Measurements from ENCODE around the gene LDB2.

The LDB2 gene

DNA sequence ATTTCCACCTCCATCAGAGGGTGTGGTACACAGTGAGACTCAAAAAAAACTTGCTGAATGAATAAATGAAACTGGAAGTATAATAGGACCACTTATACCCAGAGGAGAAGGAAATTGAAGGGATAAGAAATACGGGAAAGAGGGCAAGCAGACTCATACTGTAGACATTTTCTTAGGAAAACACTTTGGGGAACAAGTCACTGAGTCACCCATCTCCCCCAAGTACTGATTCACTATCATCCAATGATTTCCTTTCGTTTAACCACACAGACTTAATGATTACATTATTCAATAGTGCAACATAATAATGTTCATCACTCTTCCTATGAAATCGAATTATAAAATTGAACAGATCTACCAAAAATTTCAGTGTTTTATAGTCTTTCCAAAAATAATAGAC, 97.1 kb downstream of the LDB2 start:
- no peaks in the 10 kb centered on the region for H4K20me1 ChIP-seq (ENCODE audit: insufficient read depth, low read length)
- no peak overlapping the region for H2AFZ ChIP-seq (ENCODE audit: low read length)
- H3K9me3 ChIP-seq (ENCODE audit: low read length), result no peaks in the 10 kb centered on the region
- TF ChIP-seq, protein P1, sequence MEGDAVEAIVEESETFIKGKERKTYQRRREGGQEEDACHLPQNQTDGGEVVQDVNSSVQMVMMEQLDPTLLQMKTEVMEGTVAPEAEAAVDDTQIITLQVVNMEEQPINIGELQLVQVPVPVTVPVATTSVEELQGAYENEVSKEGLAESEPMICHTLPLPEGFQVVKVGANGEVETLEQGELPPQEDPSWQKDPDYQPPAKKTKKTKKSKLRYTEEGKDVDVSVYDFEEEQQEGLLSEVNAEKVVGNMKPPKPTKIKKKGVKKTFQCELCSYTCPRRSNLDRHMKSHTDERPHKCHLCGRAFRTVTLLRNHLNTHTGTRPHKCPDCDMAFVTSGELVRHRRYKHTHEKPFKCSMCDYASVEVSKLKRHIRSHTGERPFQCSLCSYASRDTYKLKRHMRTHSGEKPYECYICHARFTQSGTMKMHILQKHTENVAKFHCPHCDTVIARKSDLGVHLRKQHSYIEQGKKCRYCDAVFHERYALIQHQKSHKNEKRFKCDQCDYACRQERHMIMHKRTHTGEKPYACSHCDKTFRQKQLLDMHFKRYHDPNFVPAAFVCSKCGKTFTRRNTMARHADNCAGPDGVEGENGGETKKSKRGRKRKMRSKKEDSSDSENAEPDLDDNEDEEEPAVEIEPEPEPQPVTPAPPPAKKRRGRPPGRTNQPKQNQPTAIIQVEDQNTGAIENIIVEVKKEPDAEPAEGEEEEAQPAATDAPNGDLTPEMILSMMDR (IDR thresholded peaks at IDR 0.05; ENCODE audit: low read length), result no peak
- no peak for TF ChIP-seq EZH2 (IDR thresholded peaks at IDR 0.05; ENCODE audit: borderline replicate concordance, low read length)
- H3K36me3 ChIP-seq (ENCODE audit: insufficient read depth, low read length), result no peaks in the 10 kb centered on the region
- H3K9ac ChIP-seq (ENCODE audit: low read length), result no peak overlapping the region
- no peaks in the 10 kb centered on the region for H3F3A ChIP-seq (ENCODE audit: insufficient read depth, low read length)
- no peak overlapping the region for H3K4me3 ChIP-seq (ENCODE audit: low read depth, low read length, poor library complexity, severe bottlenecking)
- no peak overlapping the region for H3K27ac ChIP-seq (ENCODE audit: low read depth, low read length, poor library complexity, severe bottlenecking)
- H3K9me2 ChIP-seq (ENCODE audit: low read depth, low read length), result no peaks in the 10 kb centered on the region
- no peak overlapping the region for H3K4me2 ChIP-seq (ENCODE audit: low read length)
- H3K4me1 ChIP-seq (ENCODE audit: insufficient read depth, low read length, severe bottlenecking), result no peaks in the 10 kb centered on the region
- no peaks in the 10 kb centered on the region for H3K27me3 ChIP-seq (ENCODE audit: insufficient read depth, low read length)
- no peaks in the 10 kb centered on the region for H3K79me2 ChIP-seq (ENCODE audit: insufficient read depth, low read length)

DNA sequence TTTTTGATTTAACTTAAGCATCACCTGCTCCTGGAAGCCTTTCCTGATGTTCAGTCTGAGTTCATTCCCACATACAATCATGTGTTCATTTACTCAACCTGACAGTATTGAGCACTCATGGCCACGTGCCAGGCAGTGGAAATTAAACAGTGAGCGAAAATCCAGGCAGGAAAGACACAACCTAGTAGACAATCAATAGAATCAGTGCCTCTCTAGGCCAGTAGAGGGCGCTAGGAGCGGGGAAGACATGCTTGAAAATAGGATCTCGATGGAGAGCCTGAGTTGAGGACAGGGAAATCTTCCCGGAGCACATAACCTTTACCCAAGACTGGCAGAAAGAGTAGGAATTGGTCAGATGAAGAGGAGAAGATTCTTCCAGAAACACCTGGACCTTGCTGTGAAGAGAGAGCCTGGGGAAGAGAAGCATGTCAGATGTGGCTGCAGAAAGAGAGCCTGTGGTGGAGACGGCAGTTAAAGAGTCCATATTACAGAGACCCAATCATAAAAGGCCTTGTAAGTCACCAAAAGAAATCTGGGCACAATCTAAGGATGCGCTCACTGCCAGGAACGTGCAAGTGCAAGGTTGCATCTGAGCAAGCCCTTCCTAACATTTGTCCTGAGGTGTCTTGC, 103.5 kb downstream of the LDB2 start:
- H3F3A ChIP-seq (ENCODE audit: insufficient read depth, low read length), result no peaks in the 10 kb centered on the region

DNA sequence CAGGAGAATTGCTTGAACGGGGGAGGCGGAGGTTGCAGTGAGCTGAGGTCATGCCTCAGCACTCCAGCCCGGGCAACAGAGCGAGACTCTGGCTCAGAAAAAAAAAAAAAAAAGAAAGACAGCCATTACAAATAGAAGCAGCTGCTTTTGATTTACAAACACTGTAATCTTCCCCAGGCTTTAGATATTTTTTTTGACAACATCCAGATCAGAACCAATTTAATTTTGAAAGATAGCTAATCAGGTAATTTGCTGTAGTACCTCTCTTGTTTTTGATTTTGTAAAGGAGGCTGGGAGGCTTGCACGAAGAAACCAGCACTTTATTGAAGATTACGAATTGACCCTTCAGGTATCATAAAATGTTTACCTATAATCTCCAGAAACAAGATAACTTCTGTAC, 107.0 kb downstream of the LDB2 start:
- no peak overlapping the region for H2AFZ ChIP-seq (ENCODE audit: low read length)
- H3K4me2 ChIP-seq (ENCODE audit: low read length), result no peak overlapping the region
- no peaks in the 10 kb centered on the region for H3K27me3 ChIP-seq (ENCODE audit: insufficient read depth, low read length)
- H3K9ac ChIP-seq (ENCODE audit: low read length), result no peak overlapping the region
- H3K4me1 ChIP-seq (ENCODE audit: insufficient read depth, low read length, severe bottlenecking), result no peaks in the 10 kb centered on the region
- no peaks in the 10 kb centered on the region for H3K79me2 ChIP-seq (ENCODE audit: insufficient read depth, low read length)
- no peak overlapping the region for H3K4me3 ChIP-seq (ENCODE audit: low read depth, low read length, poor library complexity, severe bottlenecking)
- H3K9me2 ChIP-seq (ENCODE audit: low read depth, low read length), result no peaks in the 10 kb centered on the region
- TF ChIP-seq, protein P1 (IDR thresholded peaks at IDR 0.05; ENCODE audit: low read length), result no peak
- no peak for TF ChIP-seq EZH2 (IDR thresholded peaks at IDR 0.05; ENCODE audit: borderline replicate concordance, low read length)
- H3K9me3 ChIP-seq (ENCODE audit: low read length), result no peaks in the 10 kb centered on the region
- no peaks in the 10 kb centered on the region for H3K36me3 ChIP-seq (ENCODE audit: insufficient read depth, low read length)
- H3F3A ChIP-seq (ENCODE audit: insufficient read depth, low read length), result no peaks in the 10 kb centered on the region
- H4K20me1 ChIP-seq (ENCODE audit: insufficient read depth, low read length), result no peaks in the 10 kb centered on the region
- H3K27ac ChIP-seq (ENCODE audit: low read depth, low read length, poor library complexity, severe bottlenecking), result no peak overlapping the region

More for the DNA sequence above, 103.5 kb downstream of the LDB2 start:
- Histone ChIP-seq H3K9ac (ENCODE audit: low read length) (no peak overlapping the region), H3K27ac (ENCODE audit: low read depth, low read length, poor library complexity, severe bottlenecking) (no peak overlapping the region), H2AFZ (ENCODE audit: low read length) (no peak overlapping the region), H3K9me3 (ENCODE audit: low read length) (no peaks in the 10 kb centered on the region), H3K4me2 (ENCODE audit: low read length) (no peak overlapping the region), H3K27me3 (ENCODE audit: insufficient read depth, low read length) (no peaks in the 10 kb centered on the region), H3K4me3 (ENCODE audit: low read depth, low read length, poor library complexity, severe bottlenecking) (no peak overlapping the region), H4K20me1 (ENCODE audit: insufficient read depth, low read length) (no peaks in the 10 kb centered on the region), H3K79me2 (ENCODE audit: insufficient read depth, low read length) (no peaks in the 10 kb centered on the region), H3K4me1 (ENCODE audit: insufficient read depth, low read length, severe bottlenecking) (no peaks in the 10 kb centered on the region), H3K9me2 (ENCODE audit: low read depth, low read length) (no peaks in the 10 kb centered on the region), H3K36me3 (ENCODE audit: insufficient read depth, low read length) (no peaks in the 10 kb centered on the region)
- TF ChIP-seq, protein P1 (IDR thresholded peaks at IDR 0.05; ENCODE audit: low read length), result peak; percentile 57
- TF ChIP-seq EZH2 (IDR thresholded peaks at IDR 0.05; ENCODE audit: borderline replicate concordance, low read length), result no peak

Measured in OCI-LY1 (cell line).